ENCODE measurements around the gene POU2F1.

Gene POU2F1

DNA sequence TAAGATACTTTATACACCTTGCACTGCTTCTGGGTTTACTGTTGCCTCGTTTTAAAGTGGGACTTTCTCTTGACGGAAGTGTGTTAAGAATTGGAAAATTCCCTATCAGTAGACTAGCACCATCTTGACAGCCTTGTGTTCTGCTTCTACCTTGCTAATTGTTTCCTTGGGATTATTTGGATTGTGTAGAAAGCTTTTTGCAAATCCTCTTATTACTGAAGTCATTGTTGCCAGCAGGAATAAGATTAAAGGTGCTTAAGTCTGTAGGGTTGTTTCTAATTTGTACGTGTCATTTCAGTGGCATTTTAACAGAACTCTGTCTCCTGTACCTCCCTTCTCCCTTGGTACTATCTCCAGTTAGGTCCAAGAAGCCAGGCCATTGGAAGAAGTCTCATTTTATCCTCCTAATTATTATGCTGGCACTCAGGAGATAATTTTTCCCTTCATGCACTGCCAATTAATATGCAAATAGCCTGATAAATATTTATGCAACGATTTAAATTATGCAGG is 107.7 kb downstream of the POU2F1 start:
- no peak for DNase-seq
- Mint-ChIP-seq H3K4me1 (peaks cover 13% of the 10 kb centered on the region), H3K9me3 (peaks cover 24% of the 10 kb centered on the region), H3K27ac (no peak overlapping the region), H3K36me3 (ENCODE audit: low read depth) (peaks cover 34% of the 10 kb centered on the region), H3K27me3 (ENCODE audit: low read depth, poor library complexity) (no peaks in the 10 kb centered on the region), H3K4me3 (no peak overlapping the region)
- TF ChIP-seq CTCF (IDR thresholded peaks at IDR 0.05), result no peak

DNA sequence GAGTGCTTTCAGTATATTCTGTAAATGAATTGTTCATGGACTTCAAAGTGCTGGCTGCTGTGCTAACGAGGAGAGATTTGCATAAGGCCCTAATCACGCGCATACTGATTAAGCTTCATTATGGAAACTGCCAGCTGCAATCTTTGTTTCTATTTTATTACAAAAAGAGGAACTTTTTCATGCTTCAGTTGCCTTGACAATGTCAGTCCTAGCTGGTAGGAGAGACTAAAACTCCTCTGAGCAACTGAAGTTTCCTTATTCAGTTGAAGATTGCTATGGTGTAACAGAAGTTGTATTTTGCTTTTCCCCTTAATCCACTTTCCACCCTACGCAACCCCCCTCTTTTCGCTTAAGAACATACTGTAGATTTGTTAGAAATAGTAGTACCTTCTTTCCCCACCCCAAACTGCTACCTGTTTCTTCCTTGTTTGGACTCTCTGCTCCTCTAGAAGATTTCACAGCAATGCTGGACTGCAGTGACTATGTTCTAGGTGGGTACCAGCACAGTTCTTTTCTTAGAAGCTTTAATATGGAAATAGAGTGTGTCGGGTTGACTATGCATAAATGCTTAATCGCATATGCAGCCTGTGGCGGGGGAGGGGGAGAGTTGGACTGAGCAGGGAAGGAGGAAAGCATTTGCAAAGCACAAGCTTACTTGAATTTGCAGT is 108.3 kb downstream of the POU2F1 start:
- DNase-seq, result peak; percentile 13
- H3K9me3 Mint-ChIP-seq, result peaks cover 18% of the 10 kb centered on the region
- no peak for TF ChIP-seq CTCF (IDR thresholded peaks at IDR 0.05)
- H3K4me3 Mint-ChIP-seq, result no peak overlapping the region
- H3K36me3 Mint-ChIP-seq (ENCODE audit: low read depth), result peaks cover 32% of the 10 kb centered on the region
- no peaks in the 10 kb centered on the region for H3K27me3 Mint-ChIP-seq (ENCODE audit: low read depth, poor library complexity)
- no peak overlapping the region for H3K27ac Mint-ChIP-seq
- H3K4me1 Mint-ChIP-seq, result peaks cover 13% of the 10 kb centered on the region

GRCh38 chr1:167330601-167331293 is 110.1 kb downstream of the POU2F1 start:
- no peak for DNase-seq
- Mint-ChIP-seq H3K4me3 (no peak overlapping the region), H3K4me1 (peaks cover 13% of the 10 kb centered on the region), H3K36me3 (ENCODE audit: low read depth) (peaks cover 21% of the 10 kb centered on the region), H3K27ac (no peak overlapping the region), H3K27me3 (ENCODE audit: low read depth, poor library complexity) (no peaks in the 10 kb centered on the region), H3K9me3 (peaks cover 8% of the 10 kb centered on the region)
- no peak for TF ChIP-seq CTCF (IDR thresholded peaks at IDR 0.05)

DNA sequence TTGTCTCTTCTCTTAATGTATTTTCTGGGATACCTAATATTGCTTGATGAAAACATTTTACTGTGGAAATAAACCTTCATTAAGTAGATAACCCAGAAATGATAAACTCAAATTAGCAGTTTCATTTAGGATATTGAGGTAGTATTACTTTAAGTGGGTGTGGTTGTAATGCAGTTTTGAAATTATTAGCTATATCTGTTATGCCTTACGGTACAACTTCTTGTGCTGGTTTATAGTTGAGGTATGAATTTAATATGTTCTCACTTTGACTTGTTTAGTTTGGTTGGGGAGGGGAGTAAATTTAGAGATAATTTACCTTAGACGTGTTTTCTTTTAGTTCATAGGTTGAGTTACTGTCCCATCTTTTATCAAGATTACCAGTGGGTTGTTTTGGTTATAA is 111.0 kb downstream of the POU2F1 start:
- DNase-seq, result no peak
- Mint-ChIP-seq H3K4me3 (no peak overlapping the region), H3K27me3 (ENCODE audit: low read depth, poor library complexity) (no peaks in the 10 kb centered on the region), H3K4me1 (peaks cover 13% of the 10 kb centered on the region), H3K9me3 (peaks cover 8% of the 10 kb centered on the region), H3K36me3 (ENCODE audit: low read depth) (peaks cover 18% of the 10 kb centered on the region), H3K27ac (no peak overlapping the region)
- no peak for TF ChIP-seq CTCF (IDR thresholded peaks at IDR 0.05)

GRCh38 chr1:167332503-167332902 is 111.8 kb downstream of the POU2F1 start:
- peaks cover 23% of the 10 kb centered on the region for H3K36me3 Mint-ChIP-seq (ENCODE audit: low read depth)
- peaks cover 15% of the 10 kb centered on the region for H3K9me3 Mint-ChIP-seq
- H3K4me1 Mint-ChIP-seq, result peaks cover 13% of the 10 kb centered on the region
- no peak overlapping the region for H3K4me3 Mint-ChIP-seq
- TF ChIP-seq CTCF (IDR thresholded peaks at IDR 0.05), result no peak
- DNase-seq, result no peak
- H3K27ac Mint-ChIP-seq, result no peak overlapping the region
- H3K27me3 Mint-ChIP-seq (ENCODE audit: low read depth, poor library complexity), result no peaks in the 10 kb centered on the region

All from nephron progenitor cell (in vitro differentiated cells).